D721Med (cell line): Measurements from ENCODE around the gene SCGB1D2.
"Not testable (repeated sequence)": the region's sequence is repeated elsewhere in the genome, so short reads cannot be mapped to it uniquely, and the experiment has no call there.

Experiments used
- DNase-seq: peaks from one replicate; pipeline ENCODE4 v3.0.0; 2011; ENCODE audit warnings: low spot score; ENCODE audit not compliant: insufficient read length
- FAIRE-seq: peaks from 2 replicates; lab custom pipeline; 2011; peaks lifted over from hg19 to GRCh38; lab: Jason Lieb, UNC
- CTCF ChIP-seq: IDR thresholded peaks from 2 replicates; pipeline ENCODE4 v1.5.1; 2012; ENCODE audit warnings: mild to moderate bottlenecking, control low read depth; ENCODE audit not compliant: insufficient read depth; ENCODE audit errors: missing control alignments

Gene SCGB1D2

GRCh38 chr11:62205441-62205840 is 36.6 kb upstream of the SCGB1D2 start:
- no peak for DNase-seq
- no peak for TF ChIP-seq CTCF
- no peak for FAIRE-seq

GRCh38 chr11:62206276-62207066 is 35.6 kb upstream of the SCGB1D2 start:
- not testable (repeated sequence) for DNase-seq, FAIRE-seq

- DNase-seq (no peak), FAIRE-seq (no peak)
- TF ChIP-seq CTCF = no peak
Observed at GRCh38 chr11:62208785-62209144, 33.3 kb upstream of the SCGB1D2 start.

- peak; percentile 43 for TF ChIP-seq CTCF
- DNase-seq = no peak
- no peak for FAIRE-seq
Observed at GRCh38 chr11:62217191-62217748, 24.8 kb upstream of the SCGB1D2 start.

GRCh38 chr11:62221498-62221897 is 20.5 kb upstream of the SCGB1D2 start:
- no peak for FAIRE-seq
- no peak for TF ChIP-seq CTCF
- DNase-seq = no peak

DNA sequence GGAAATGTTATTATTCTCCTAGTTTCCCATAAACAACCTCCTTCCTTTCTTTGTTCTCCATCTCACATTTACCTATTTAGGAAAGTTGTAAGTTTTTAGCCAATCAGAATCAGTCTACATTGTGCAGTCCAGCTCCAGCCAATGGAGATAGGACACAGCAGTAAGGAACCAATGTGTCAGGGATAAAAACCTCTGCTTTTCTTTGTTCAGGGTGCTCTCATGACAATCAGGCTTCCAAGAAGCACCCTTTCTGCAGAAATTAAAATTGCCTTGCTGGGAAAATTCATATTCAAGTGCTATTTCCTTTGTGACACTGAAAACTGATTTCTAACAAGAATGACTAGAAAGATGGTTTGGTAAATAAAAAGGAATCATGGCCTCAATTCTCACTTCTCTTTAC is 18.9 kb upstream of the SCGB1D2 start:
- no peak for TF ChIP-seq CTCF
- FAIRE-seq = no peak
- DNase-seq = no peak

DNA sequence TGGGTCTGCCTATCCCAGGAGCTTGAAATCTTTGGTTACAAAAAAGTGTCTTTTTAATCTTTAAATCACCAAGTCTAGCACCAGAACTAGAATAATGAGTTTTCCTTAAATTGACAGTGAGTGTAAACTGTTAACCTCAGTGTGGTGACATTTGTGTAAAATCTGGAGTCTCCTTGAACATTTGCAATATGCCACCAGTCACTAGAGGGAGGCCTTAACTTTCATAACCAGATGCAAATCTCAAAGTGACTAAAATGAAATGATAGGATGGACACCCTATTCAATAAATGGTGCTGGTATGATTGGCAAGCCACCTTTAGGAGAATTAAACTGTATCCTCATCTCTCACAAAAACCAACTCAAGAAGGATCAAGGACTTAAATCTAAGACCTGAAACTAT is 8.3 kb upstream of the SCGB1D2 start:
- FAIRE-seq (no peak), DNase-seq (no peak)

More for the DNA sequence above, 8.3 kb upstream of the SCGB1D2 start:
- no peak for TF ChIP-seq CTCF
